ENCODE measurements around the gene MAP3K21.

DNA sequence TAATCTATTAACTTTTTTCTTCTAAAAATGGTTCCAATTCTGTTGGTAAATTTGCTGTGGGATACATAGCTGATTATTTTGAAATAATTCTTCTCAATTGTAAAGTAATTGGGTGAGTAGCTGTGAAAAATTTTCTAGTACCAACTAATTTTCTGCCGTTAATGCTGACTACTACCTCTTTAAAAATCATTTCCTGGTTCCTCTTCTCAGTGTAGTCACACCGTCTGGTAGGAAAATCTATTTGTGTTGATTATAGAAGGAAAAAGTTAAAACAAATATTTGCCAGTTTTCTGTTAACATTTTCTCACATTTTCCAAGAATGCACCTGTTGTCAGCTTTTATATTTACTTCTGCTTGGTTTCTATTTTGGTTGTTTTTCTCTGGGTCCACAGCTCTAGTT lies 82.0 kb downstream of the MAP3K21 start:
- TF ChIP-seq ZNF561 (tag by site-specific recombination; IDR thresholded peaks at IDR 0.05; ENCODE audit: borderline replicate concordance) (no peak), ZNF335 (tag by site-specific recombination; conservative IDR thresholded peaks at IDR 0.05) (no peak), ZNF366 (tag by site-specific recombination; conservative IDR thresholded peaks at IDR 0.05) (no peak), ZEB2 (tag by site-specific recombination; IDR thresholded peaks at IDR 0.05) (no peak), ZNF174 (tag by site-specific recombination; IDR thresholded peaks at IDR 0.05) (no peak), ZFP41 (tag by site-specific recombination; IDR thresholded peaks at IDR 0.05; ENCODE audit: borderline replicate concordance) (no peak)
- TF ChIP-seq, protein P1, sequence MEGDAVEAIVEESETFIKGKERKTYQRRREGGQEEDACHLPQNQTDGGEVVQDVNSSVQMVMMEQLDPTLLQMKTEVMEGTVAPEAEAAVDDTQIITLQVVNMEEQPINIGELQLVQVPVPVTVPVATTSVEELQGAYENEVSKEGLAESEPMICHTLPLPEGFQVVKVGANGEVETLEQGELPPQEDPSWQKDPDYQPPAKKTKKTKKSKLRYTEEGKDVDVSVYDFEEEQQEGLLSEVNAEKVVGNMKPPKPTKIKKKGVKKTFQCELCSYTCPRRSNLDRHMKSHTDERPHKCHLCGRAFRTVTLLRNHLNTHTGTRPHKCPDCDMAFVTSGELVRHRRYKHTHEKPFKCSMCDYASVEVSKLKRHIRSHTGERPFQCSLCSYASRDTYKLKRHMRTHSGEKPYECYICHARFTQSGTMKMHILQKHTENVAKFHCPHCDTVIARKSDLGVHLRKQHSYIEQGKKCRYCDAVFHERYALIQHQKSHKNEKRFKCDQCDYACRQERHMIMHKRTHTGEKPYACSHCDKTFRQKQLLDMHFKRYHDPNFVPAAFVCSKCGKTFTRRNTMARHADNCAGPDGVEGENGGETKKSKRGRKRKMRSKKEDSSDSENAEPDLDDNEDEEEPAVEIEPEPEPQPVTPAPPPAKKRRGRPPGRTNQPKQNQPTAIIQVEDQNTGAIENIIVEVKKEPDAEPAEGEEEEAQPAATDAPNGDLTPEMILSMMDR (tag by site-specific recombination; IDR thresholded peaks at IDR 0.05): no peak
- TF ChIP-seq, protein P2, sequence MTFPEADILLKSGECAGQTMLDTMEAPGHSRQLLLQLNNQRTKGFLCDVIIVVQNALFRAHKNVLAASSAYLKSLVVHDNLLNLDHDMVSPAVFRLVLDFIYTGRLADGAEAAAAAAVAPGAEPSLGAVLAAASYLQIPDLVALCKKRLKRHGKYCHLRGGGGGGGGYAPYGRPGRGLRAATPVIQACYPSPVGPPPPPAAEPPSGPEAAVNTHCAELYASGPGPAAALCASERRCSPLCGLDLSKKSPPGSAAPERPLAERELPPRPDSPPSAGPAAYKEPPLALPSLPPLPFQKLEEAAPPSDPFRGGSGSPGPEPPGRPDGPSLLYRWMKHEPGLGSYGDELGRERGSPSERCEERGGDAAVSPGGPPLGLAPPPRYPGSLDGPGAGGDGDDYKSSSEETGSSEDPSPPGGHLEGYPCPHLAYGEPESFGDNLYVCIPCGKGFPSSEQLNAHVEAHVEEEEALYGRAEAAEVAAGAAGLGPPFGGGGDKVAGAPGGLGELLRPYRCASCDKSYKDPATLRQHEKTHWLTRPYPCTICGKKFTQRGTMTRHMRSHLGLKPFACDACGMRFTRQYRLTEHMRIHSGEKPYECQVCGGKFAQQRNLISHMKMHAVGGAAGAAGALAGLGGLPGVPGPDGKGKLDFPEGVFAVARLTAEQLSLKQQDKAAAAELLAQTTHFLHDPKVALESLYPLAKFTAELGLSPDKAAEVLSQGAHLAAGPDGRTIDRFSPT (tag by site-specific recombination; IDR thresholded peaks at IDR 0.05): no peak
- TF ChIP-seq, protein P3, sequence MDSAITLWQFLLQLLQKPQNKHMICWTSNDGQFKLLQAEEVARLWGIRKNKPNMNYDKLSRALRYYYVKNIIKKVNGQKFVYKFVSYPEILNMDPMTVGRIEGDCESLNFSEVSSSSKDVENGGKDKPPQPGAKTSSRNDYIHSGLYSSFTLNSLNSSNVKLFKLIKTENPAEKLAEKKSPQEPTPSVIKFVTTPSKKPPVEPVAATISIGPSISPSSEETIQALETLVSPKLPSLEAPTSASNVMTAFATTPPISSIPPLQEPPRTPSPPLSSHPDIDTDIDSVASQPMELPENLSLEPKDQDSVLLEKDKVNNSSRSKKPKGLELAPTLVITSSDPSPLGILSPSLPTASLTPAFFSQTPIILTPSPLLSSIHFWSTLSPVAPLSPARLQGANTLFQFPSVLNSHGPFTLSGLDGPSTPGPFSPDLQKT (IDR thresholded peaks at IDR 0.05; ENCODE audit: borderline replicate concordance, low read depth, low read length): no peak
- TF ChIP-seq, protein P4, sequence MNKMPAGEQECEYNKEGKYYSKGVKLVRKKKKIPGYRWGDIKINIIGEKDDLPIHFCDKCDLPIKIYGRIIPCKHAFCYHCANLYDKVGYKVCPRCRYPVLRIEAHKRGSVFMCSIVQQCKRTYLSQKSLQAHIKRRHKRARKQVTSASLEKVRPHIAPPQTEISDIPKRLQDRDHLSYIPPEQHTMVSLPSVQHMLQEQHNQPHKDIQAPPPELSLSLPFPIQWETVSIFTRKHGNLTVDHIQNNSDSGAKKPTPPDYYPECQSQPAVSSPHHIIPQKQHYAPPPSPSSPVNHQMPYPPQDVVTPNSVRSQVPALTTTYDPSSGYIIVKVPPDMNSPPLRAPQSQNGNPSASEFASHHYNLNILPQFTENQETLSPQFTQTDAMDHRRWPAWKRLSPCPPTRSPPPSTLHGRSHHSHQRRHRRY (tag by site-specific recombination; IDR thresholded peaks at IDR 0.05): no peak
- TF ChIP-seq, protein P5, sequence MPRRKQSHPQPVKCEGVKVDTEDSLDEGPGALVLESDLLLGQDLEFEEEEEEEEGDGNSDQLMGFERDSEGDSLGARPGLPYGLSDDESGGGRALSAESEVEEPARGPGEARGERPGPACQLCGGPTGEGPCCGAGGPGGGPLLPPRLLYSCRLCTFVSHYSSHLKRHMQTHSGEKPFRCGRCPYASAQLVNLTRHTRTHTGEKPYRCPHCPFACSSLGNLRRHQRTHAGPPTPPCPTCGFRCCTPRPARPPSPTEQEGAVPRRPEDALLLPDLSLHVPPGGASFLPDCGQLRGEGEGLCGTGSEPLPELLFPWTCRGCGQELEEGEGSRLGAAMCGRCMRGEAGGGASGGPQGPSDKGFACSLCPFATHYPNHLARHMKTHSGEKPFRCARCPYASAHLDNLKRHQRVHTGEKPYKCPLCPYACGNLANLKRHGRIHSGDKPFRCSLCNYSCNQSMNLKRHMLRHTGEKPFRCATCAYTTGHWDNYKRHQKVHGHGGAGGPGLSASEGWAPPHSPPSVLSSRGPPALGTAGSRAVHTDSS (tag by site-specific recombination; IDR thresholded peaks at IDR 0.05): no peak
- TF ChIP-seq, protein P6, sequence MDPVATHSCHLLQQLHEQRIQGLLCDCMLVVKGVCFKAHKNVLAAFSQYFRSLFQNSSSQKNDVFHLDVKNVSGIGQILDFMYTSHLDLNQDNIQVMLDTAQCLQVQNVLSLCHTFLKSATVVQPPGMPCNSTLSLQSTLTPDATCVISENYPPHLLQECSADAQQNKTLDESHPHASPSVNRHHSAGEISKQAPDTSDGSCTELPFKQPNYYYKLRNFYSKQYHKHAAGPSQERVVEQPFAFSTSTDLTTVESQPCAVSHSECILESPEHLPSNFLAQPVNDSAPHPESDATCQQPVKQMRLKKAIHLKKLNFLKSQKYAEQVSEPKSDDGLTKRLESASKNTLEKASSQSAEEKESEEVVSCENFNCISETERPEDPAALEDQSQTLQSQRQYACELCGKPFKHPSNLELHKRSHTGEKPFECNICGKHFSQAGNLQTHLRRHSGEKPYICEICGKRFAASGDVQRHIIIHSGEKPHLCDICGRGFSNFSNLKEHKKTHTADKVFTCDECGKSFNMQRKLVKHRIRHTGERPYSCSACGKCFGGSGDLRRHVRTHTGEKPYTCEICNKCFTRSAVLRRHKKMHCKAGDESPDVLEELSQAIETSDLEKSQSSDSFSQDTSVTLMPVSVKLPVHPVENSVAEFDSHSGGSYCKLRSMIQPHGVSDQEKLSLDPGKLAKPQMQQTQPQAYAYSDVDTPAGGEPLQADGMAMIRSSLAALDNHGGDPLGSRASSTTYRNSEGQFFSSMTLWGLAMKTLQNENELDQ (tag by site-specific recombination; IDR thresholded peaks at IDR 0.05; ENCODE audit: low read depth): no peak

Data from HEK293 (cell line).